HEK293T (cell line): ENCODE results near the gene PRMT7.

Experiments
- CTCF ChIA-PET: fragments of 350-600 bp; formaldehyde crosslinking; extraction: SDS; loops from one replicate; lab custom pipeline; 2021; ENCODE audit warnings: antibody characterized with exemption, inconsistent platforms; lab: Yijun Ruan, JAX
- POLR2A ChIA-PET: fragments of 350-600 bp; formaldehyde crosslinking; extraction: SDS; loops from one replicate; lab custom pipeline; 2020; ENCODE audit warnings: antibody characterized with exemption, inconsistent platforms; lab: Yijun Ruan, JAX
- DNase-seq: peaks from one replicate; pipeline ENCODE4 v3.0.0; 2012; ENCODE audit warnings: mixed read lengths; ENCODE audit errors: extremely low spot score
- ARNT ChIP-seq: fragments of 450-650 bp; IDR thresholded peaks from 2 replicates; pipeline ENCODE4 v1.6.1; 2017; ENCODE audit warnings: mild to moderate bottlenecking
- BHLHE40 ChIP-seq: fragments of 450-650 bp; IDR thresholded peaks from 2 replicates; pipeline ENCODE4 v1.6.1; 2016; ENCODE audit warnings: mild to moderate bottlenecking, moderate library complexity, borderline replicate concordance
- CTBP1 ChIP-seq: fragments of 450-650 bp; IDR thresholded peaks from 2 replicates; pipeline ENCODE4 v1.6.1; 2016; ENCODE audit warnings: borderline replicate concordance
- ELF4 ChIP-seq: fragments of 450-650 bp; IDR thresholded peaks from 2 replicates; pipeline ENCODE4 v1.6.1; 2017; ENCODE audit warnings: antibody characterized with exemption
- FOXA1 ChIP-seq: fragments of 450-650 bp; IDR thresholded peaks from 2 replicates; pipeline ENCODE4 v1.6.1; 2016; ENCODE audit warnings: mild to moderate bottlenecking
- FOXK2 ChIP-seq: fragments of 450-650 bp; IDR thresholded peaks from 2 replicates; pipeline ENCODE4 v1.6.1; 2016; ENCODE audit warnings: mild to moderate bottlenecking
- FOXM1 ChIP-seq: fragments of 450-650 bp; IDR thresholded peaks from 2 replicates; pipeline ENCODE4 v1.6.1; 2017; ENCODE audit warnings: mild to moderate bottlenecking, borderline replicate concordance
- HDGF ChIP-seq: fragments of 450-650 bp; IDR thresholded peaks from 2 replicates; pipeline ENCODE4 v1.6.1; 2017; ENCODE audit warnings: antibody characterized with exemption, borderline replicate concordance
- L3MBTL2 ChIP-seq: fragments of 450-650 bp; conservative IDR thresholded peaks from 2 replicates; pipeline ENCODE4 v1.6.1; 2016; ENCODE audit warnings: mild to moderate bottlenecking
- LEF1 ChIP-seq: fragments of 450-650 bp; IDR thresholded peaks from 2 replicates; pipeline ENCODE4 v1.6.1; 2017; ENCODE audit warnings: mild to moderate bottlenecking, borderline replicate concordance
- NFRKB ChIP-seq: fragments of 450-650 bp; IDR thresholded peaks from 2 replicates; pipeline ENCODE4 v1.6.1; 2016; ENCODE audit warnings: mild to moderate bottlenecking, moderate library complexity
- PKNOX1 ChIP-seq: fragments of 450-650 bp; IDR thresholded peaks from 2 replicates; pipeline ENCODE4 v1.6.1; 2016
- SP1 ChIP-seq: fragments of 450-650 bp; IDR thresholded peaks from 2 replicates; pipeline ENCODE4 v1.6.1; 2017
- SUZ12 ChIP-seq: fragments of 450-650 bp; IDR thresholded peaks from 2 replicates; pipeline ENCODE4 v1.6.1; 2016; ENCODE audit warnings: mild to moderate bottlenecking
- TARDBP ChIP-seq: fragments of 450-650 bp; IDR thresholded peaks from 2 replicates; pipeline ENCODE4 v1.6.1; 2016
- ZNF384 ChIP-seq: fragments of 450-650 bp; IDR thresholded peaks from 2 replicates; pipeline ENCODE4 v1.6.1; 2016

The PRMT7 gene

GRCh38 chr16:68359398-68360191 is 48.8 kb downstream of the PRMT7 start:
- TF ChIP-seq ARNT (no peak), FOXA1 (no peak), ELF4 (no peak), L3MBTL2 (no peak), BHLHE40 (no peak), PKNOX1 (no peak), FOXM1 (no peak), NFRKB (no peak), FOXK2 (no peak), CTBP1 (no peak), LEF1 (no peak), SP1 (no peak), SUZ12 (no peak), TARDBP (no peak), ZNF384 (no peak), HDGF (no peak)
- no peak for DNase-seq
- ChIA-PET POLR2A (interaction anchor here (1.4 kb wide), 1 partner anchor 49 kb away, joined by 6 read pairs; the partner anchor contains the start of genes PRMT7 and SLC7A6OS), CTCF (no interaction called here)

GRCh38 chr16:68360547-68360946 is 49.7 kb downstream of the PRMT7 start:
- no peak for DNase-seq
- TF ChIP-seq FOXM1: no peak
- no peak for TF ChIP-seq SP1
- TF ChIP-seq L3MBTL2: no peak
- ChIA-PET CTCF (interaction anchor here (0.6 kb wide), 1 partner anchor 9 kb away, joined by 4 read pairs; no protein-coding TSS in a partner anchor), POLR2A (interaction anchor here (1.4 kb wide), 1 partner anchor 50 kb away, joined by 6 read pairs; the partner anchor contains the start of genes PRMT7 and SLC7A6OS)

GRCh38 chr16:68360956-68361355 is 50.1 kb downstream of the PRMT7 start:
- ChIA-PET POLR2A (interaction anchor here (1.4 kb wide), 1 partner anchor 50 kb away, joined by 6 read pairs; the partner anchor contains the start of genes PRMT7 and SLC7A6OS), CTCF (interaction anchor here (0.6 kb wide), 1 partner anchor 8 kb away, joined by 4 read pairs; no protein-coding TSS in a partner anchor)
- no peak for TF ChIP-seq FOXA1
- TF ChIP-seq ARNT: no peak
- TF ChIP-seq FOXK2: no peak
- no peak for TF ChIP-seq FOXM1
- no peak for TF ChIP-seq HDGF
- no peak for TF ChIP-seq NFRKB
- TF ChIP-seq SP1: no peak
- no peak for TF ChIP-seq BHLHE40
- TF ChIP-seq ELF4: no peak
- no peak for TF ChIP-seq ZNF384
- no peak for TF ChIP-seq TARDBP
- DNase-seq: no peak

- ChIA-PET POLR2A (no interaction called here), CTCF (no interaction called here)
- DNase-seq: no peak
- TF ChIP-seq PKNOX1 (no peak), FOXA1 (no peak), HDGF (no peak), L3MBTL2 (no peak), ARNT (no peak), CTBP1 (no peak), TARDBP (no peak), FOXM1 (no peak), FOXK2 (no peak), ZNF384 (no peak)
These were observed 50.7 kb downstream of the PRMT7 start for GRCh38 chr16:68361485-68361884.

- POLR2A ChIA-PET: interaction anchor here (0.8 kb wide), 1 partner anchor 125 kb away, joined by 3 read pairs; no protein-coding TSS in a partner anchor
- no peak for TF ChIP-seq FOXM1
- TF ChIP-seq PKNOX1: no peak
- no peak for TF ChIP-seq SP1
- TF ChIP-seq ARNT: no peak
- TF ChIP-seq FOXA1: no peak
- TF ChIP-seq ELF4: no peak
- TF ChIP-seq CTBP1: no peak
- no peak for TF ChIP-seq SUZ12
- TF ChIP-seq L3MBTL2: no peak
- no peak for TF ChIP-seq NFRKB
- CTCF ChIA-PET: interaction anchor here (0.6 to 0.9 kb wide), 2 partner anchors 100 to 147 kb away, joined by 3 to 6 read pairs; no protein-coding TSS in a partner anchor
- no peak for DNase-seq
These were observed 51.6 kb downstream of the PRMT7 start for GRCh38 chr16:68362262-68362913.
